ENCODE measurements around the gene CNDP2.
A peak's percentile ranks its signal among the peaks of the same experiment; 100 is the strongest.

CNDP2 gene

GRCh38 chr18:74495581-74496507 lies at the start of gene CNDP2:
CNDP2 (plus strand) TSS chr18:74496363; CDS start chr18:74499974, 3,611 bp downstream.
- peak; percentile 98 to 100 (median 100) for DNase-seq

DNA sequence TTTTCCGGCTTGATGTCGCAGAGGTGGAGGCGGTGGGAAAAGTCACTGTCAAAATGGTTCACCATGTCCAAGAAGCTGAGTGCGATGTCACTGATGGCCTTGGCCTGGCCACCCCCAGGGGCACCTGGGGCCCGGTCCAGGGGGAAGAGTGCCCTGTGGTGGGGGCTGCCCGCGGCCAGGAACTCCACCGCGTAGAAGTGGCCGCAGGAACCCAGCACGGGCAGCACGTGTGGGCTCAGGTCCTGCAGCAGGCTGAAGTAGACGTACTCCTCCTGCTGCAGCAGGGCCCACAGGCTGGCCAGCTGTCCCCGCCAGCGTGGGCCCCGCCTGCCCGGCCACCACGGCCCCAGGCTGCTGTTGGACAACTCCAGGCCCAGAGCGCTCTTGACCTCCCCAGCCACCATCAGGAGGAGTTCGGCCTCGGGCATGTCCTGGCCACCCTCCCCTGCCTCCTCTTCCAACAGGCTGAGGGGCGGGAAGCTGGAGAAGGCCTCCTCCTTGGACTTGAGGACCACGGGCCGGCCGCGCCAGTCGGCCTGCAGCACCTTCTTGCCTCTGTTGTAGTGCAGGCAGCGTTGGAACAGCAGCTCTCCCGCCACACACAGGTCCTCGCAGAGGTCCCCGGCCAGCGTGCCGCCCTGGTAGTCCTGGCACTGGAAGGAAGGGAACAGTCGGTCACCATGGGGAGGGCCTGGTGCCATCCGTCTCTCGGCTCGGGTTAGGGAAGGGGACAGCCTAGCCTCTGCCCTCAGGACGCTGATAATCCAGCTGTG lies 49.3 kb upstream of the CNDP2 start:
- DNase-seq: no peak

DNA sequence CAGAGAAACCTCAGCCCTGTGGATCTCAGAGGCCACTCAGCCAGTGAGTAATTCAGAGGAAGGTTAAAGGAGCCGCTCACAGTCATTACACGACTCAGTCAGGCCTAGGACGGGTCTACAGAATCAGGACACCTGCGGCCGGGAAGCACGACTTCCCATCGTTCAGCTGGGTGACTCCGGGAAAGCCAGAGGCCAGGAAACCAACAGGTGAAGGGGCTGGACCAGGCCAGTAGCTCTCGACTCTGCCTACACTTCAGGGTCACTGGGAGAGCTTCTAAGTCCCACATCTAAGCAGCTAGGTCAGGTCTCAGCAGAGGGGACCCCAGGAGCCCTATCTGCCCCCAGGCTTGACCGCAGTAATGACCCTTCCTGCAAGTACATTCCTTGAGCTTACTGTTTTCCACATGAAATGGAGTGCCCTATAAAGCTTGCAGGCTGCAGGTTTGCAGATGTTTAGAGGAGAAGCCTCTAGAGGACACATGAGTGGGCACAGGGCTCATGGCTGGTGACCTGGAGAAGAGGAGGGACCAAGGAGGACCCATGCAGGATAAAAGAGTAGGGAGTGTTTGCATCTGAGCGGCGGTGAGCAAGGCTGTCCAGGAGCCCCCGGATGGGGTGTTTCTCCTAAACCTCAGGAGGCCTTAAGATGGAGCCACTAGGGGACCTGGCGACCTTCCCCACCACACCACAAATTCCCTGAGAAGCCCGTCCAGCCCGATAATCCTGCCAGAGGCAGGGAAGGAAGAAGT lies 48.6 kb upstream of the CNDP2 start:
- no peak for DNase-seq

GRCh38 chr18:74450626-74451025 lies 45.5 kb upstream of the CNDP2 start:
- no peak for DNase-seq

DNA sequence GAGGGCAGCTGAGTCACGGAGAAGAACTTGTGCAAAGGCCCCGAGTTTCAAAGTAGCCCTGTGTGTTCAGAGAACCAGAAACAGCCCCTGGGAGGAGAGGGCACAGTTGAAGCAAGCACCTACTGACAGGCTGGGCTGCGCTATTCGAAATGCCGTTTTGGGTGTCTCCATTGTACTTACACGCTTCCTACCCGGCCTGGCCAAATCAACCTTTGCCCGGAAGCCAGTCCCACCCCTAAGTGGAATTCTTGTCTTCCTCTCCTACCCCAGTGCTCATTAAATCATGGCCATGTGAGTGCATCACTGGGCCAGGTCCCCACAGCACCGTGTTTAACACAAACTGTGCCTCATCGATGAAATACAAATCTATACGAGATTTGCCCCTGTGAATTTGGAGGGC lies 45.0 kb upstream of the CNDP2 start:
- DNase-seq: no peak

DNA sequence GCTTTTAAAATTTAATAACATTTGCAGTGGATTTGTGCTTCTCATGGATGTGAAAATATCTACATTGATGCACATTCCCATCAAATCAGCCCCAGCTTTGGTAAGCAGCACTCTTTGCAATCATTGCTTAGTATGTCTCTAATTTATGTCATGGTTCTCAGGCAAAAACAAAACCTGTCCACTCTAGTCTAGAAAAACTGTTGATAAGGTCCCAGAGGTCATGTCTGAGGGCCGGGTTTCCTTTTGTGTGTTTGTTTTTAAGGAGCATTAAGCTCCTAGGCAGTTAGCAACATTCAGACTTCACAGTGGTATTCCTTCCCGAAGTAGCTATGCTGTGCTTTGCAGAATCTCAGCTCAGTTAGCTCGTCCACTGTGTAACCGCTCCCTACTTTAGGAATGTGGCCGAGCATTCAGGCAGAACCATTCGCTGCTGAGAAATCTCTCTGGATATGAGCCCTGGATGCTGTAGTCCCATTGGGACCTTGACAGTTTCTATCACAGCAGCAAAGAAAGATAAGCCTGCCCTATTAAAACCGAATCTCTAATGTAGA lies 43.1 kb upstream of the CNDP2 start:
- no peak for DNase-seq

GRCh38 chr18:74453642-74454198 lies 42.4 kb upstream of the CNDP2 start:
- peak in 1 of 3 experiments; percentile 43 for DNase-seq

DNA sequence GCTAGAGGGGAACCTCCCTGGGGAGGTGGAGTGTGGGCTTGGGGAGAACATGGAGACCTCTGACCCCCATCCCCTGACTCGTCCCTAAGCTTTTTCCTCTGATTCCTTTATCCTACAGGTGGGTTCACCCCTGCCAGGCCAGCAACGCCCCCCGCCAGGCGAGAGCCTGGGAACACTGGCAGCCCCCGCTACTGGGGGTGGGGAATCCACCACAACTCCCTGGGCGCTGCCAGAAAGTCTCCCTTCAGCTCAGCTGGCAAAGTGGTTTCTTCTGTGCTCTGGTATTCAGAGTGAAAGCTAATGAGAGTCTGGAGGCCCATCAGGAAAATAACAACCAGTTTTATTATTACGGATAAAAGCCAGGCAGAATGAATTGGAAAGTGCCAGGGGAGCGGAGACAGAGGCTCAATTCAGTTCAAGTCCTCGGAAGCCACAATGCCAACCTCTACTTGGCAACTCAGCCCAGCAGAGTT lies 41.8 kb upstream of the CNDP2 start:
- no peak for DNase-seq

DNA sequence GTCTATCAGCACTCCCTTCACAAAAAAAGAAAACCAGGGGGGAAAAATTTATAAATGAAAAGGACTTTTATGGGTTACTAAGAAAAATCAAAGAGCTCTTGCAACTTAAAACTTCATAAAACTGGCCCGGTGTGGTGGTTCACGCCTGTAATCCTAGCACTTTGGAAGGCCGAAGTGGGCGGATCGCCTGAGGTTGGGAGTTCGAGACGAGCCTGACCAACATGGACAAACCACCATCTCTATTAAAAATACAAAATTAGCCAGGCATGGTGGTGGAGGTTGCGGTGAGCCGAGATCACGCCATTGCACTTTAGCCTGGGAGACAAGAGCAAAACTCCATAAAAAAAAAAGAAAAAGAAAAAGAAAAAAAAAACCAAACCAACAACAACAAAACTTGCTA lies 40.8 kb upstream of the CNDP2 start:
- no peak for DNase-seq

- peak in 1 of 3 experiments; percentile 59 for DNase-seq
Measured at GRCh38 chr18:74456017-74456348, 40.2 kb upstream of the CNDP2 start.

DNA sequence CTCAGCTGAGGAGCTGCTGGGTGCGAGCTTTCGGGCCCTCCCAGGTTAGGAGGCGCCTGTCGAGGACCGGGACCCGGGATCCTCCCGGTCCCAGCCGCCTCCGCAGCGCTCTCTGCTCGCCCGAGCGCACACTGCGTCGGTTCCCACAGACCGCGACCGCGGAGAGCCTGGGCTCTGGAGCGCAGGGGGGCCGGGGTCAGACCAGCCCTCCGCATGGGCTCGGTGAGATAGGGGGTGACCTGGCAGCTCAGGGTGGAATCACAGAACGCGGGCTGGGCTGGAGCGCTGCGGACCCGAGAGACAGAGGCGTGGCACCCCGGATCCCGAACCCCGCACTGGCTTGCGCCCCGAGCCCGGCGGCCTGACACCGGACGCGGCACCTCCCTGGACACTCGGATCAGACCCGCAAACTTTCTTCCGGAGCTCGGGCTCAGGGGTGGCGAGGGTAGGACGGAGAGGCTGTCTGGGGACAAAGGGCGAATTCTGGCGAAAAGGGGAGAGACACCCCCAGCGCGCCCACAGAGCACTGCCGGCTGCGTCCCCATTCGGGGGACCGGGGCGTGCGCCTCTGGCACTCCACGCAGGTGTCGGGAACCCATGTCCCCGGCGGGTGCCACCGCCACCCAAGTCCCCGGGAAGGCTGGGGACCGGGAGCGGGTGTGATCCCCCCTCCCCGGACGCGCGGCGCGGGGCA lies 39.7 kb upstream of the CNDP2 start:
- DNase-seq: peak in 2 of 3 experiments; percentile 62 to 72

DNA sequence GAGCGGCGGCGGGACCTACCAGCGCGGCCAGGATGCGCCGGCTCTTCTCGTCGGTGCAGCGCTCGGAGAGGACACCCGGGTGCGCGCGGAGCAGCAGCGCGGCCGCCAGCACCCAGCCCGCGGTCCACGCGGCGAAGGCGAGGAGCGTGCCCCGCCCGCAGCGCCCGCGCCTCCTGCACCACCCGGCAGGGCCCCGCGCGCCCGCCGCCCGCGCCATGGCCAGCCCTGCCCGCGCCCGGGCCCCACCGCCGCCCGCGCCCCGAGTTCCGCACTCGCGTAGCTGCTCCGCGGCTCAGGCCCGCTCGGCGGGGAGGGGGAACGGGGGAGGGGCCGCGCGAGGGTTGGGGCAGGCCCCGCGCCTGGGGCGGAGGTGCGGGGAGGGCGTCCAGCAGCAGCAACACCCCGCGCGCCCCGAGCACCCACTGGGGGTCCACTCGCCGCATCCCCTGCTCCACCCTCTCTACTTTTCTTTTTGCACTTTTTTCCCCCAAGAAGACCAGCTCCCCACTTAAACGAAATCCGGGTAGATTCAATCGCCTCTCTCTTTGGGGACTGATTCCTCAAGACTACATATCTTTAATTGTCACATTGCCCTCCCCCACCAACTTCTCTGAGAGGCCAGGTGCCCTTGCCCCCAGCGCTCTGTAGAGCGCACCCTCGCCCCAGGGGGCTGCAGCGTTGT lies 39.0 kb upstream of the CNDP2 start, which contains the start of gene DIPK1C:
DIPK1C (minus strand) TSS at position 266 of the 682 bp plus-strand sequence; CDS start at position 217, 49 bp downstream.
- peak in 2 of 3 experiments; percentile 43 to 62 for DNase-seq

DNA sequence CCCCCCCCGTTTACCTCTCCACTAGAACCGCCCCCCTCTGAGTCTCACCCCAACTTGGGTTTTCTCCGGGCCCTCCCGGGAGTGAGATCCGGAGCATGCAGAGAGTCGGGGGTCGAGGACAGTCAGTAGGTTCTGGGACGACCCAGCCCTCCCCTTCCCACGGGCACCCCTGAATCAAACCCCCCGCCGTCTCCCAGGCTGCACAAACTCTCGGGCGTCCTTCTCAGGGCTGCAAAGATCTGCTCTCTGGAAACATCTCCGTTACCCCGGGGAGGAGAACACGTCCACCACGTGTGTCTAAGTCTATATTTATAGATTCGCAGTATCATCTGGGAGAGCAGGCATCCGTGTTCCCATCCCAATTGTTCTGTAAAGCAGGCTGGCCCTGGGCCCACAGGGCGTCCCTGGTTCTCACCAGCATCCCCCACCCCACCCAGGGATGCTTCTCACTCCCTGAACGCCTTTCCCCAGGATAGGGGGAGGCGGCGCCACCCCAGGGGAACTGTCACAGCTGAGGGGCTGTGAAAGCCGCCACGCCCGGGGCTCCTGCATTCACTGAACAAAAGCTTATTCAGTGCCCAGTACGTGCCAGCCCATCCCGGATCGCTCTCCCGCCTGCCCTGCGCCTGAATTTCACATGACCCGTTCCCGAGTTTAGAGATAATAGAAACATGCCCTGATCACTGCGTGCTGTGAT lies 38.3 kb upstream of the CNDP2 start:
- no peak for DNase-seq

DNA sequence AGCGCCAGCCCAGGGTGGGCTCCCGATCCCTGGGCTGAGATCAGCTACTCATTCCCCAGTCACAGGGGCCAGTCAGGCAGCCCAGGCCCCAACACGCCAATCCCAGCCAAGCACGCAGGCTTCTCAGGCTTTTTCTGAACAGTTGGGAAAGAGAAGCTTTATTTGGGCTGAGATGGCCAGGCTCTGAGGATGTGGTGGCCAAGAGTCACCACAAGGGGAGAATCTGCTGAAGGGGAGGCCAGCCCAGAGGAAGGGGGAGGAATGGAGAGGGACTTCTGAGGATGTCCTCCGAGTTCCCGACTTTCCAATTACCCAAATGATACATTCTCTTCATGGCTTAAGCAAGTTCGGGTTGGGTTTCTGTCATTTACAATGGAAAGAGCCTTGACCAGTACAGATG lies 36.3 kb upstream of the CNDP2 start:
- DNase-seq: no peak

- DNase-seq: no peak
Measured at GRCh38 chr18:74460825-74461224, 35.3 kb upstream of the CNDP2 start.

- no peak for DNase-seq
Measured at GRCh38 chr18:74463254-74463653, 32.9 kb upstream of the CNDP2 start.

GRCh38 chr18:74463983-74464382 lies 32.2 kb upstream of the CNDP2 start:
- DNase-seq: no peak

- DNase-seq: no peak
Measured at GRCh38 chr18:74465775-74466174, 30.4 kb upstream of the CNDP2 start.

DNA sequence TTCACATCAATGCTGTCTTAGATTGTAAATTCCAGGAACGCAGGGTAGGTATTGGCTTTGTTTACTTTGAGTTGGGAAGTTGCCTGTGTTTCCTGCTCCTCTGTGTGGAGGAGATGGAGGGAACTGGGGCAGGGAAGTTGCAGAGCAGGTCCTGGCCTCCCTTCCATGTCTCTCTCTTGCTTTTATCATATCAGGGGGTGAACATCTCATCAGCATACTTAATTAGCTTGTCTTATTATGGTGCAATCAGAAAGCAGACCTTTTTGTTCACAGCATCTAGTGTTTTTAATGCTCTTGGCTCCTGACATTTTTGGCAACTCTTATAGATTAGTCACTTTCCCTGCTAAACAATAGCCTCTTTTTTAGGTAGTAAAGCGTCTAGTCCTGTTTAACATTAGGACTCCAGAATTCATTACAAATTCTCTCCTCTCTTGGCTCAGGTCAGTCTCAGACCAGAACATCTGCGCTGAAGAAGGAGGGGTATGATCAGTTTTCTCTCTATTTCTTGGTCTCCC lies 27.6 kb upstream of the CNDP2 start:
- DNase-seq: no peak

- DNase-seq: no peak
Measured at GRCh38 chr18:74472312-74472711, 23.9 kb upstream of the CNDP2 start.

Measured in NCI-H1417 (cell line).